COLO829 (cell line): ENCODE results near the gene ABCA2.

Experiments
- DNase-seq: peaks from one replicate; pipeline ENCODE4 v3.0.0; 2012; ENCODE audit warnings: low spot score

The ABCA2 gene

DNA sequence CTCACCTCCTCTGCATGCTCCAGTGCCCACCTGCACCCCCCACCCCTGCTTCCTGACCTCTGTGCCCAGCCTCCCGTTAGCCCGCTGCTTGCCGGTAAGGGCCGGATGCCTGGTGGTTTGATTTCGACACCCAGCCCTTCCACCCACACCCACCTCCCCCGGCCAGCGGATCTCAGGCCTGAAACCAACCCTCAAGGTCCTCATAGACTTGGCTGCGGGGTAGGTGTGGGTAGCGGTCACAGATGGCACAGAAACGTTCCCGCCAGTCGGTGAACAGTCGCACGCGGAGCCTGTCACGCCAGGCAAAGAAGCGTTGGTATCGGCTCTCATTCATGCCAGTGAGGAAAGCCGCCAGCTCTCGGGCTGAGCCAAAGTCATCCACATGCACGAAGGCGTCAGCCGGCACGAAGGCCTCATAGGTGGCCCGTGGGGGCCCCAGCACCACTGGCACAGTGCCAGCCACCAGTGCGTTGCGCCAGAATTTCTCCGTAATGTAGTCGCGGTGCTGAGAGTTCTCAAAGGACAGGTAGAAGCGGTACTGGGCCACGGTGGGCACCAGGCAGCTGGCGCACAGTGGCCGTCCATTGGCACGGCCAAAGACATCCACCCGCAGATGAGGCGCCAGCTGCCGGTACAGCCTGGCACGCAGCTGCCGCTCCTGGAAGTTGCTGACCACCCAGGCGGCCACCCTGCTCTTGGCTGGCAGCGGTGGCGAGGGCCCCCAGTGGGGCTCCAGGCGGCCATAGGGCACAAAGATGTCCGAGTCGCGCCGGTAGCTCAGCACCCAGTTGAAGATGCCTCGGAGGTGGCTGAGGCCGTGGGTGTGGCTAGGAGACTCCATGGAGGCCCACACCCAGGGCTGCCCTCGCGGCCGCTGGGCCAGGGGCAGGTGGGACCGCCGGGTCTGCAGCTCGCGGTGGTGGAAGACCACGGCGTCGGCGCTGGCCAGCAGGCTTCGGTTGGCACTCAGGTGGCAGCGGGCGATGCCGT lies 2.8 kb upstream of the ABCA2 start:
- no peak for DNase-seq

DNA sequence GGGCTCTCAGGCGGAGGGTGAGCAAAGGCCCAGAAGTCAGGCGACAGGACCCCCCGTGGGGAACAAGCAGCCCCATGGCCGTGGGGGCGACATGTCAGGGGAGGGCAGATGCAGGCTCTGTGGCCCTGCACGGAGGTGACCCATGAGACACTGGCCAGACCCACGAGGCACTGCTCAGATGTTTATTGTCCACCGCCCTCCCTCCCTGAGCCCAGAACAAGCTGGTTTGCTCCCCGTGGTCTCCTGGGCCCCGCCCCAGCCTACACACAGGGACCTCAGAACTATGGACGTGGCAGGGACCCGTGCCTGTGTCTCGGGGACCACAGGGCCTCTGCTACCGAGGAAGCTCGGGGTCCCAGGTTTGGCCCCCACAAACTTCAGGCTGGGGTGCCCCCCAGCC lies 2.0 kb upstream of the ABCA2 start:
- no peak for DNase-seq

DNA sequence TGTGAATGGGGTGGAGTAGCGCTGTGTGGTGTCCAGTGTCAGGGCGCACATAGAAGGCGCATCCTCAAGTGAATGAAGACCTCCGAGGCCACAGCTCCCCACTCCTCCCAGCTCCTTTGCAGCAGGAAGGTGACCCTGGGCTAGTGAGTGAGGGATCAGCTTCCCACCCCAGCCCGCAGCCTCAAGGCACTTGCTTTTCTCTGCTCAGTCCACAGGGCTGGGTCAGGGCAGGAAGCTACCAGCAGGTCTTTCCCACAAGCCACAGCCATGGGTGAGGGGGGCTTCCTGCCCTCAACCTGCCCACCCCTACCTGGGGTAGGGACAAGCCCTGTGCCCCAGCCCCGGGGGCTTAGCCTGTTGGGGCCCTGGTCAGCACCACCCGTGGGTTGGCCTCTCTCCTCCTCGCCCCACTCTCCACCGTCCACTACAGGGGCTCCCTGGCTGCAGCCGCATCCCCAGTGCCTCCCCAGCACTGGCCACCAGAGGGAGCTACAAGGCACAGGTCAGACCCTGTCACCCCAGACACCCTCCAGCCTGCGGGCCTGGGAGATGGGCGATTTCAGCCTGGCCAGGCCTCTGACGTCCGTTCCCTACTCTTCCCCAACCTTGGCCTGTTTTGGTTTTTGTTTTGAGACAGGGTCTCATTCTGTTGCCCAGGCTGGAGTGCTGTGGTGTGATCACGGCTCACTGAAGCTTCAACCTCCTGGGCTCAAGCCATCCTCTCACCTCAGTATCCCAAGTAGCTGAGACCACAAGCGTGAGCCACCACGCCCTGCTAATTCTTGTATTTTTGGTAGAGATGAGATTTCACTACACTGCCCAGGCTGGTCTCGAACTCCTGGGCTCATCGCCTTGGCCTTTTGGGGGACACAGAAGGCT lies 1.3 kb upstream of the ABCA2 start:
- no peak for DNase-seq

DNA sequence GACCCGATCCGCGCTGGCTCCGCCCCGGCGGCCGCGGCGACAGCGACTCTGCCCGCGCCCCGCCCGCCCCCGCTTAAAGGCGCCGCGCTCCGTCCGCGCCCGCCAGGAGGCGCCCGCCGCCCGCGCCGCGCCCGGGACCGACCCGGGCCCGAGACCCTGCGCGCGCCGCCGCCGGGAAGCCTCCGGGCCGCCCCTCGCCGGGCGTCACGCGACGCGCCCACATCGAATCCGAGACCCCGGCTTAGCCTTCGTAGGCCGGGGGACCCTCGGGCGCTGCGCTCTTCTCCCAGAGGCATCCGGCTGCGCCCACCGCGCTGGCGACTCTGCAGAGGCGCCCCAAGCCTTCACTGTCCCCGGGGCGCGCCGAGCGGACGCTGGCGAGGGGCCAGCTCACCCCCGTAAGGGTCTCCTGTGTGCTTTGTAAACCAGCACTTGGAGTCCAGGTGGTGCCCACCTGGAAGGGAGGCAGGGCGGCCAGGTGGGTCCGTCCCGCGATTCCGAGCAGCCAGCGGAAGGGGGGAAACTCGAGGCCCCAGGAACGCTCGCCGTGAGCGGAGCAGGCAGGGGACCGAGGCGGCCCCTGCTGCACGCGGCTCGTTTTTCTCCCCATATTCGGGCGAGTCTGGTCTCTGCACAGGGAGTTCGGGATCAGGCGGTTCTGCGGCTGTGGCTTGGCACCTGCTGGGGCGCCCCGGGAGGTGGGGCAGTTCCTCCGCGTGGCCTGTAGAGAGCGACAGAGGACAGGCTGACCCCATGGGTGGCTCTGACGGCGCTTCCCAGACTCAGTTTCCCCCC lies 423 bp upstream of the ABCA2 start:
- no peak for DNase-seq

DNA sequence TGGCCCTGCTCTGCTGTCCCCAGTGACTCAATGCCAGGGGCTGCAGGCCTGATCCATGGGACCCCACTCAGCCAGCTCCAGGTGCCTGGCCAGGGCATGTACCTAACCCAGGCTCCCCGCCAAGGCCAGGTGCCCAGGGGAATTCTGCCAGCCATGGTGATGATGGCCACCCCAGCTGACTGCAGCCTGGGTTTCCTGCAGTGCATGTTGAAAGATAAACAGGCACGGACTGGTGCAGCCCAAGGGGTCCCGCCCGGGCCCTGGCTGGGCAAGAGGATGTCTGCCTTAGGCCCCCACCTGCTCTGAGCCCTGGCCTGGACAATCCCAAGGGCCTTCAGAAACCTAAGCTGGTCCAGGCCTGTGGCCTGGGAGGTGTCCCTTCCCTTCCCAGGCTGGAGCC lies 1.2 kb downstream of the ABCA2 start:
- DNase-seq = no peak

DNA sequence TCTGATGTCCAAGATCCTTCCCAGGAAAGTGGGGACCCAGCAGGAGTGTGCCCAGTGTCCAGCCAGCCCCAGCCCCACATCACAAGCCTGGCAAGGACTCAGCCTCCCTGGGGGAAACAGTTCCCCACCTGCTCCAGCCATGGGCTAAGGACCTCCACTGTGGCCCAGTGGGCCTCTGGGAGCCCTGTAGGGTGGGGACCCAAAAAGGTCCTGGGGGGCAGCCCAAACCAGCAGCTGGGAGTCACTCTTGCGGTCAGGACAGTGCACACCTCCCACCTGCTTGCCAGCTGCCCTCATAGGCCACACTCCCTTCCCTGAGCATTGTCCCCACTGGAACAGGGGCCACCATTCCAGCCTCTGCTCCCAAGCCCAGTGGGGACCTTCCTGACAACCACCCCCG lies 1.7 kb downstream of the ABCA2 start:
- no peak for DNase-seq

DNA sequence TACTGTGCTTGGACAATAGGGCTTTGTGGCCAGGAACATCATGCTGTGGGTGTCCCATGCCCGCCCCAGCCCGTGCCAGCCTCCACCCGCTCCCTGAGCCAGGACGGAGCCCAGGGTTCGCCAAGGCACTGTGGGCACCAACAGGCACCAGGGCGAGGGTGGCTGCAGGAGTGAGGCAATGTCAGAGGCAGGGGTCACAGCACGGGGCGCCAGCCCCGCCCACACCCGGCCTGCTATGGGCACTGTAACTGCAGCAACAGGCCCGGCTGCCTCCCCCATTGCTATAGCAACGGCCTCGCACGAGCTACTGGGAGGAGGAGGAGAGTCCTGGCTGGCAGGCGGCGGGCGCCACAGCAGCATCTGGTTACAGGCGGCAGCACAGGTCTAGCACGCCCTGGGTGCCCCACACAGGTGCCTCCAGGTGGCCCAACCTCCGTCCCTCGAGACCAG lies 2.5 kb downstream of the ABCA2 start:
- DNase-seq = peak; percentile 33

DNA sequence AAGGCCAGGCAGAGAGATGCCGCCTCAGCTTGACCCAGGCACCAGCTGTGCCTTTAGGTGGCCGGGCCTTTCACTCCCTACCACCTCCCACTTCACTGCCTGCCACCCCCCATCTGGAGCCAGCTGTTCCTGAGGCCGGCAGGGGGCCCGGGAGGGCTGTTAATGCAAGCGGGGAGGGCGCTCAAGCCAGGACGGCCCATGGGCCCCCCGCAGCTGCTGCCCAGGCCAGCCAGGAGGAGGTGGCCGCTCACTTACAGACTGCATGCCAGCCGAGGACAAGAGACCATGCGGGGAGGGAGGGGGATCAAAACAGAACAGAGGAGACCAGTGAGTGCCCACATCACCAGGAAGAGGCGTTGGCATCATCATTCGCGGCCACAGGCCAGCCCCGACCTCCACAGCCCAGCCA lies 4.5 kb downstream of the ABCA2 start:
- DNase-seq = no peak

DNA sequence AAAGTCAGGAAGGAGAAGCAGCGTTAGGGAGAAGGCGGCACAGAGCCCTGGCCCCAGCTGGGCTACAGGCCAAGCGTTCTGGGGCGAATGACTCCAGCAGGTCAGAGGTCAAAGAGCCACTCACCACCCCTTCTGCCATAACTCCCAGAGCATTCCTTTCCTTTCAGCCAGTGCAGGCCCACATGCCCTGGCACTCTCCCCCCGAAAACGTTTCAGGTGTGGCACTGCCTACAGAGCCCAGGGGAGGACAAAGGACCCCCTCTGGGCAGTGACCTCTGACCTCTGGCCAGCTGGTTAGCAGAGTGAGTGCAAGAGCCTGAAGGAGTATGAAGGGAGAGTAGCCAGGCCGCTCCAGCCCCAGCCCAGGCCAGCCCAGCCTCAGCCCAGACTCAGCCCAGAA lies 4.9 kb downstream of the ABCA2 start:
- DNase-seq = no peak

DNA sequence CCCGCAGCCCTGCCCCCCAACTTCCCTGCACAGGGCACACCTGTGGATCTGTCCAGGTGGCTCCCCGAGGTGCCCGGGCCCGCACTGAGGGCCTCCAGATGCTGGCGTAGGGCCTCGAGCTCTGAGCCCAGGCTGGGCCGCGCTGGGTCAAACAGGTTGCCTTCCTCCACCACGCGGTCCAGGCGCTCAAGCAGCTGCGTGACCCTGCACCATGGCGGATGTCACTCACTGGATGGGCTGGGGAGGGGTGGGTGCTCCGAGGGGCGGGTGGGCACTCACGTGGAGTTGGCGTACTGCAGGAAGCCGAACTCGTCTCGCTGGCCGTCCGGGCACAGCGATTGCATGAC lies 5.4 kb downstream of the ABCA2 start:
- DNase-seq = no peak

DNA sequence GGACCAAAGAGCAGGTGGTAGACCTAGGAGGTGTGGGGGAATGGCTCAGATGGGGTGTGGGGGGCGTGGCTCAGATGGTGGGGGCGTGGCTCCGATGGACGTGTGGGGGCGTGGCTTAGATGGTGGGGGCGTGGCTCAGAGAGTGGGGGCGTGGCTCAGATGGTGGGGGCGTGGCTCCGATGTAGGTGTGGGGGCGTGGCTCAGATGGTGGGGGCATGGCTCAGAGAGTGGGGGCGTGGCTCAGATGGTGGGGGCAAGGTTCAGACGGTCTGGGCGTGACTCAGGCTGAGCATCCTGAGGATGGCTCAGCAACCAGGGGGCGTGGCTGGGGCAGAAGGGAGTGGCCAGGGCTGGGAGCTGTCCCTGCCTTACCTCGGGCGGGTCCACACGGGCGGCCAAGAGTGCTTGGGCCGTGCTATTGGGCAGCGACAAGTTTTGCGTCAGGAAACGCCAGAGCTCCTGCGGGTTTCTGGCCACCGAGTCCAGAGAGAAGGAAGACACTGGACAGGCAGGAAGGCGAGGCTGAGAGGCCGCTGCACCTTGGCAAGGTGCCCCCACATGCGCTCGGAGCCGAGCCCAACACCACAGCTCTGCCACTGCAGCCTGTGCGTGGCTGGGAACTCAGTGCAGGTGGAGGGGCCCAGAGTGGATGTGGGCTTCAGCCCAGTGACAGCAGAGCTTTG lies 5.9 kb downstream of the ABCA2 start:
- peak; percentile 91 for DNase-seq

DNA sequence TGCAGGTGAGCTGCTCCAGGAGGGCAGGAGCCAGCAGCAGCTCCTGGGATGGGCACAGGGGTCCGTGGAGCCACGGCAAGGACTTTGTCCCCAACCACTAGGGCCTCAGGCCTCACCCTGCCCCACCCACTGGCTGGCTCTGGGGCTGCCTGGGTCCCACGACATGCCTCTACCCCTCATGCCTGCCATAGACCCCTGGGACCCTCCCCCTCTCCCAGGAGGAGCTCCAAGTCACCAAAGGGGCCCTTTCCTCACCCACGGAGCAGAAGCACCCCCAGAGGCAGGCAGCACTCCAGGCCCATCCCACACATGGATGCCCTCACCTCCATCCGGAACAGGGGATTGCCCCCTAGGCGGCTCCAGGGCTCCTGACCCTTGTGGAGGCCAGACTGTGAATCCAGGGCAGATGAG lies 6.5 kb downstream of the ABCA2 start:
- no peak for DNase-seq

DNA sequence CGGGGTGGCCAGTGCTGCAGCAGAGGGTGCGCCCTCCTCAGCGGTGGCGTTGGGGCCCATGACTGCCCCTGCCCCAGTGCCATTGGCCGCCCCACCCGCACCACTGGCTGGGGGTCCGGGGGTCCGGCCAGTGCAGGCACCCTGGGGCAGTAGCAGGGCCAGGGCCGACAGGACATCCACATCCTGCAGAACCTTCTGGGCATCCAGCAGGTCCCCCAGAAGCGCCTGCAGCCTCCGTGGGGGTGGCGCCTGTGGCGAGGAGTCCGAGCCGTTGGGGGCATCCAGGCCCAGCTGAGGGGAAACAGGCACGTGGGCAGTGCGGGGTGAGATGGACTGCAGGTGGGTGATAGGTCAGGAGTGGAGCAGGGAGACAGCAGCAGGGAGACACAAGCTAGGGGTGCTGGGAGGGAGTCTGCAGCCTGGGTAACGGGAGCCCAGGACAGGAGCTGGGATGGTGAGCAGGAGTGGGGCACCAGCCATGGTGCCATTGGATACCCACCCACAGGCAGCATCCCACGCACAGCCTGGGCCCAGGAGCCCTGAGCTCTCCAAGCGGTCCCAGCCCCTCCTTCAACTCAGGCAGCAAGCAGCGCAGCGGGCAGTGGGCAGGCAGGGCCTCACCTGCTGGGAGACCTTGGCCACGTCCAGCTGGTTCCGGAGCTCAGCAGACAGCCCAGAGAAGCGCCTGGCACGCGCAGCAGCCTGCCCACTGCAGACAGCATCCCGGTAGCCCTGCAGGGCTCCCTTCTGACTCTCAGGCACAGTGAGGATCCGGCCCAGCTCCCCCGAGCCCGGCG lies 7.1 kb downstream of the ABCA2 start:
- no peak for DNase-seq

DNA sequence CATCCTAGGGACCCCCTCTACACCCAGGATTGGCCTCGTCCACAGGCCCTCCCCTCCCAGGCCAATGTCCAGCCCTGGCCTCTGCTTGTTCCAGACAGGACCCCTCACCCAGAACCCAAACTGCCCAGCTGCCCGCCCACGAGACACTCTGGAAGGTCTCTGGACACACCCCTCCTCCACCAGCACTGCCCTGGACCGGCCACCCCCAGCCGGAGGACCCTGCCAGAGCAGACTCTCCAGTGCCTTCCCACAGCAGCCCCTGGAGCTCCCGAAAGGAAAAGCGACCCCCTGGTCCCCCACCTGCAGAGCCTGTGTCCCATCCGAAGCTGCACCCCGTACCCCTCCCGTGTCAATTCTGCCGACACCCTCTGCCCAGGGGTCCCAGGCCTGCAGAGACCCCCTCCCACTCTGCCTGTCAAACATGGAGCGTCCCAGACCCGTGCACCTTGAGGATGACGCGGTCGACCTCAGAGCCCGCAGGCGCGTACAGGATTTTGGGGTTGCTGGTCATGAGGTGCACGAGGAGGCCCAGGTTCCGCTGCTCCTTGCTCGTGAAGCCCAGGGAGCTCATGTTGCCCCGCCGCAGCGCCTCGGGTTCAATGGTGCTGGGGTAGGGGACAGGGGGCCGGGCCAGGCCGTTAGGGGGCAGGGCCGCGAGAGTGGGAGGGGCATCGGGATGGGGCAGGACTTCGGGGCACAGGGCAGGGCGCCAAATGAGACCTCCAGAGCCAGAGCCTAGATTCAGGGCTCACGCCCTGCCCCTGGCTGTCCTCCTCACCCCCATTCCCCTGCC lies 8.0 kb downstream of the ABCA2 start:
- DNase-seq = no peak

DNA sequence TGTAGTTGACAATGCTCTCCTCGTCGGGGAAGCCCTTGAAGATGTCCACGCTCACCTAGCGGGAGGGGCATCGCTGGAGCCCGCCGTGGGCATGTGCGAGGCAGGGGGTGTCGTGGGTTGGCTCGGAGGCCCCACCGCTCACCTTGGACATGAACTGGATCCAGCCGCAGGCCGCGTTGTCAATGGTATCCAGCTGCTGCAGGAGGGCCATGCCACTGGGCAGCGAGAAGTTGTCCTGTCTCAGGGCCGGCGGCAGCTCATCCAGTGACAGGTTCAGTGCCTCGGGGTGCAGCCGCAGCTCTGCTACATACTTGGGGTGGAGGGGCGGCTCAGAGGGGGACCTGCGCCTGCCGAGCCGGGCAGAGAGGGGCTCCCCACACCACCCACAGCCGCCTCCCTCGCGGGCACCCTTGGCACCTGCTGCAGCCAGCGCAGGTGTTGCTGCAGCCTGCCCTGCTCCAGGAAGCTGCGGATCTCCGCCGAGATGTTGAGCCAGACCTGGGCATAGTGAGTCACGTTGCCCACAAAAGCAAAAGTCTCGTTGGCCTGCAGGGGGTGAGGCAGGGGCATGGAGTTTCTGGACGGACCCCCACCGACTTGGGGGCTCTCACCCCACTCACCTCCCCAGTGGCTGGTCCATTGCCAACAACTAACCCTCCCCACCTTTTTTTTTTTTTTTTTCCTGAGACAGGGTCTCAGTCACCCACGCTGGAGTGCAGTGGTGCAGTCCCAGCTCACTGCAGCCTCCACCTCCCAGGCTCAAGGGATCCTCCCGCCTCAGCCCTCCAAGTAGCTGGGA lies 9.1 kb downstream of the ABCA2 start:
- DNase-seq = no peak

DNA sequence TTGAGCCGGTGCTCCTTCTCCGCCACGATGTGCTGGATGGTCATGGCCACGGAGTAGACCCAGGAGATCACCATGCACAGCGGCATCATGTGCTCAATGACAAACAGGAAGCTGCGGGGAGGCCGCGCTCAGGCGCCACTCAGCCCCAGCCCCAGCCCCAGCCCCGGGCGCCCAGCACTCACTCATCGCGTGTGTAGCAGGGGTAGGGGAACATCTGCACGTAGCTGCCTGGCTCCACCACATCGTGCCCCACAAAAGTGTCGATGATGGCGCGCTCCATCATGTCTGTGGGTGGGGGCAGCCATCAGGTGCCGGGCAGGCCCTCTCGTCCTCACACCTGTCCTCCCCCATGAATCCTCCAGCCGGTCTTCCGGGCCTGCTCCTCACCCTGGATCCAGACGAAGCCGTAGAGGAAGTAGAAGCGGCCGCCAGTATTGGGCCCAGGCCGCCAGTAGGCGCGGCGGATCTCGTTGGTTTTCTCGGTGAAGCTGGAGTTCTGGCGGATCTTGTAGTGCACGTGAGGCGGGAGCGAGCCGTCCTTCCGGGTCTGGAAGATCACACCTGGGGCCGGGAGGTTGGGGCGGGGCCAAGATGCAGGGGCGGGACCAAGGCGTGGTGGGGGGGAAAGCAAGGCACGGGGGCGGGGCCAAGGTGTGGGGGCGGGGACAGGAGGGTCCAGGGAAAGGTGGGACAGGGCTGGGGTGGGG lies 10.1 kb downstream of the ABCA2 start:
- DNase-seq = no peak

DNA sequence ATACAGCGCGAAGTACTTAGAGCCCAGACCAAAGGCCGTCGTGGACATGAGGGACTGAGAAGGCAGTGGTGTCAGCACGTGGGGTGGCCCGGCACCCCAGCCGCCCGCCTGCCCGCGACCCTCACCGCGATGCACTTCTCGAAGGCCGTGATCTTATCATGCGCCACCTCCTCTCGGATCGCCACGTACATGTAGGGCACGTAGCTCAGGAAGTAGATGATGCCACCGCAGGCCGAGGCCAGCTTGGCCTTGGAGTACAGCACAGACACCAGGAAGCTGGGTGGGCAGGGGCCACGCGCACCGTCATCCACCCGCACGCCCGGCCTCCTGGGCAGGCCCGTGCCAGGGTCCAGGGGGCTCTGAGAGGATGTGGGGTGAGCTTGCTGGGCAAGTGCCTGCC lies 11.0 kb downstream of the ABCA2 start:
- DNase-seq = no peak

DNA sequence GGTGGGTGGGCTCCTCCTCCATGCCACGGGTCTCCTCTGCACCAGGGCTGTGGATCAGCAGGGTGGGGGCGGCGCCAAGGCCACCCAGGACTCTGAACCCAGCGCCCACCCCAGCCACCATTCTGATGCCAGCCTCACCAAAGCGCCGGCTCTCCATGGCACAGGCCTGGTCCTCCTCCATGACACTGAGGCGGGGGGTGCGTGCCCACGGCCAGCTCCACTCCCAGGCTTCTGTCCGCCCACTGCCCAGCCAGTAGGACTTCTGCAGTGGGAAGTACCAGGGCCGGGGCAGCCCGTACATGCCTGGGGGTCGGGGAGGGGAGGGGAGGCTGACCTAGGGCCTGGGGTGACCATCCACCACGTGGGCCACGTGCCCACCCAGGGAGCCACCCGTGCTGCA lies 11.6 kb downstream of the ABCA2 start:
- no peak for DNase-seq
